HepG2 (cell line): ENCODE results near the gene MC1R. TPM values are rescaled to one million over a fixed set of nuclear protein-coding genes. Genes with fewer than 3 reads are reported as not detected.

Experiments used
- BATF2 ChIP-seq: sonication (generic); formaldehyde crosslinking; IDR thresholded peaks from 2 replicates; pipeline ENCODE4 v1.8.0; 2022; ENCODE audit warnings: mild to moderate bottlenecking, missing genetic modification reagents, moderate library complexity
- BRF2 ChIP-seq: sonication (generic); formaldehyde crosslinking; IDR thresholded peaks from 2 replicates; pipeline ENCODE4 v1.8.1; 2022; ENCODE audit warnings: mild to moderate bottlenecking, missing genetic modification reagents
- JUNB ChIP-seq: sonication (generic); formaldehyde crosslinking; IDR thresholded peaks from 2 replicates; pipeline ENCODE4 v1.8.0; 2022; ENCODE audit warnings: missing genetic modification reagents, mild to moderate bottlenecking, borderline replicate concordance
- KMT2B ChIP-seq: IDR thresholded peaks from 2 replicates; pipeline ENCODE4 v1.6.1; 2016; ENCODE audit warnings: missing genetic modification reagents, missing compliant biosample characterization
- MAFG ChIP-seq: sonication (generic); formaldehyde crosslinking; IDR thresholded peaks from 2 replicates; pipeline ENCODE4 v1.5.1; 2020; ENCODE audit warnings: mild to moderate bottlenecking, missing genetic modification reagents
- MTA1 ChIP-seq: sonication (generic); formaldehyde crosslinking; IDR thresholded peaks from 2 replicates; pipeline ENCODE4 v1.4.0; 2020; ENCODE audit warnings: missing genetic modification reagents, mild to moderate bottlenecking, borderline replicate concordance
- MTF2 ChIP-seq: sonication (generic); formaldehyde crosslinking; IDR thresholded peaks from 2 replicates; pipeline ENCODE4 v1.5.0; 2020; ENCODE audit warnings: missing genetic modification reagents, borderline replicate concordance
- NR2C2 ChIP-seq: sonication (generic); formaldehyde crosslinking; IDR thresholded peaks from 2 replicates; pipeline ENCODE4 v1.4.0; 2020; ENCODE audit warnings: missing genetic modification reagents, mild to moderate bottlenecking, moderate library complexity, borderline replicate concordance
- PCBP2 ChIP-seq: fragments of 200-400 bp; formaldehyde crosslinking; optimal IDR thresholded peaks from 2 replicates; pipeline ENCODE3; 2018; ENCODE audit warnings: low read length, low read depth; ENCODE audit not compliant: poor library complexity, severe bottlenecking
- SALL2 ChIP-seq: sonication (generic); formaldehyde crosslinking; IDR thresholded peaks from 2 replicates; pipeline ENCODE4 v1.8.1; 2023; ENCODE audit warnings: mild to moderate bottlenecking, missing genetic modification reagents, inconsistent platforms
- SMARCE1 ChIP-seq: fragments of 450-650 bp; IDR thresholded peaks from 2 replicates; pipeline ENCODE4 v1.6.1; 2017; ENCODE audit warnings: borderline replicate concordance
- TEF ChIP-seq: sonication (generic); formaldehyde crosslinking; IDR thresholded peaks from 2 replicates; pipeline ENCODE4 v1.5.0; 2020; ENCODE audit warnings: missing genetic modification reagents
- TERF1 ChIP-seq: sonication (generic); formaldehyde crosslinking; IDR thresholded peaks from 2 replicates; pipeline ENCODE4 v1.8.0; 2022; ENCODE audit warnings: mild to moderate bottlenecking, missing genetic modification reagents, moderate library complexity
- TSC22D2 ChIP-seq: sonication (generic); formaldehyde crosslinking; IDR thresholded peaks from 2 replicates; pipeline ENCODE4 v1.5.1; 2020; ENCODE audit warnings: missing genetic modification reagents, mild to moderate bottlenecking, borderline replicate concordance
- YY1 ChIP-seq: IDR thresholded peaks from 2 replicates; pipeline ENCODE4 v1.6.1; 2011; ENCODE audit warnings: low read length, low read depth, moderate library complexity, mild to moderate bottlenecking; ENCODE audit not compliant: insufficient read depth, insufficient replicate concordance
- ZBTB25 ChIP-seq: IDR thresholded peaks from 2 replicates; pipeline ENCODE4 v1.6.1; 2018; ENCODE audit warnings: missing genetic modification reagents
- ZFP36 ChIP-seq: fragments of 150-350 bp; IDR thresholded peaks from 2 replicates; pipeline ENCODE4 v1.6.1; 2018; ENCODE audit warnings: borderline replicate concordance, low read length, low read depth; ENCODE audit not compliant: partially characterized antibody
- ZFYVE20 ChIP-seq: sonication (generic); formaldehyde crosslinking; IDR thresholded peaks from 2 replicates; pipeline ENCODE4 v1.8.0; 2023; ENCODE audit warnings: low read depth, mild to moderate bottlenecking, moderate library complexity, missing genetic modification reagents, borderline replicate concordance
- ZNF20 ChIP-seq: sonication (generic); formaldehyde crosslinking; IDR thresholded peaks from 2 replicates; pipeline ENCODE4 v1.4.0; 2020; ENCODE audit warnings: mild to moderate bottlenecking, moderate library complexity, missing genetic modification reagents
- ZNF234 ChIP-seq: sonication (generic); formaldehyde crosslinking; conservative IDR thresholded peaks from 2 replicates; pipeline ENCODE4 v1.5.1; 2020; ENCODE audit warnings: mild to moderate bottlenecking, missing genetic modification reagents
- ZNF235 ChIP-seq: sonication (generic); formaldehyde crosslinking; IDR thresholded peaks from 2 replicates; pipeline ENCODE4 v1.8.1; 2023; ENCODE audit warnings: mild to moderate bottlenecking, missing genetic modification reagents, borderline replicate concordance
- ZNF24 ChIP-seq: fragments of 450-650 bp; IDR thresholded peaks from 2 replicates; pipeline ENCODE4 v1.6.1; 2017; ENCODE audit warnings: antibody characterized with exemption, mild to moderate bottlenecking
- ZNF333 ChIP-seq: sonication (generic); formaldehyde crosslinking; IDR thresholded peaks from 2 replicates; pipeline ENCODE4 v1.4.0; 2020; ENCODE audit warnings: mild to moderate bottlenecking, missing genetic modification reagents, borderline replicate concordance
- ZNF546 ChIP-seq: sonication (generic); formaldehyde crosslinking; conservative IDR thresholded peaks from 2 replicates; pipeline ENCODE4 v1.8.1; 2023; ENCODE audit warnings: mild to moderate bottlenecking, missing genetic modification reagents
- ZNF619 ChIP-seq: sonication (generic); formaldehyde crosslinking; IDR thresholded peaks from 2 replicates; pipeline ENCODE4 v1.4.0; 2020; ENCODE audit warnings: mild to moderate bottlenecking, missing genetic modification reagents
- ZNF709 ChIP-seq: sonication (generic); formaldehyde crosslinking; IDR thresholded peaks from 2 replicates; pipeline ENCODE4 v1.5.0; 2020; ENCODE audit warnings: mild to moderate bottlenecking, missing genetic modification reagents
- polyA plus RNA-seq, 8 experiments: library from polyadenylated mRNA; depleted of rRNA in 3 of 8; stranded (reverse) in 7 of 8; unstranded in 1 of 8; fragments of >200 nt; fragmentation: Illumina TruSeq in 4 of 8; extraction: Trizol in 4 of 8; gene quantifications; 2 replicates each; pipeline versions ENCODE4 v1.2.1 to v1.2.3, GENCODE V29; 2011 to 2016; ENCODE audit warnings: low read depth in 4 of 8, missing spikeins in 1 of 8, mixed read lengths in 1 of 8; ENCODE audit not compliant: insufficient read depth in 1 of 8
- total RNA-seq, 5 experiments: library from RNA; depleted of rRNA; stranded (reverse); fragments of >200 nt; fragmentation: Illumina TruSeq; extraction: Trizol; gene quantifications; 2 replicates each; pipeline ENCODE4 v1.2.3, GENCODE V29; 2016; ENCODE audit warnings: low read depth in 1 of 5

MC1R gene
- total and polyA plus RNA-seq, 2 of the 13 experiments (the other 11 are each of a cell fraction or from before 2014, with no cell fraction given) = 9.1 to 14.8 TPM

- no peak for TF ChIP-seq ZFYVE20 (CRISPR knock-in tag)
- TF ChIP-seq JUNB = no peak
- no peak for TF ChIP-seq TEF (CRISPR knock-in tag)
- TF ChIP-seq ZFP36 = no peak
- TF ChIP-seq NR2C2 (CRISPR knock-in tag) = no peak; the same call in 1 of the 2 replicates
- no peak for TF ChIP-seq MTF2 (CRISPR knock-in tag)
- TF ChIP-seq ZNF24 = no peak
- TF ChIP-seq YY1 = no peak
- no peak for TF ChIP-seq TERF1 (CRISPR knock-in tag)
- peak; percentile 87; the same call in 1 of the 2 replicates for TF ChIP-seq ZNF234 (CRISPR knock-in tag)
- no peak for TF ChIP-seq ZNF20 (CRISPR knock-in tag)
- TF ChIP-seq ZNF546 = no peak
- TF ChIP-seq ZBTB25 = no peak
- TF ChIP-seq ZNF333 (CRISPR knock-in tag) = no peak
- no peak for TF ChIP-seq ZNF235
- TF ChIP-seq SMARCE1 = no peak
- no peak for TF ChIP-seq PCBP2
- TF ChIP-seq ZNF709 (CRISPR knock-in tag) = 0 out of 2 replicates have a peak, but pooled peaks have one; percentile 27
- TF ChIP-seq BATF2 (CRISPR knock-in tag) = no peak
- peak; percentile 39; the same call in 1 of the 2 replicates for TF ChIP-seq MTA1 (CRISPR knock-in tag)
- no peak; the same call in 1 of the 2 replicates for TF ChIP-seq ZNF619
- TF ChIP-seq BRF2 (CRISPR knock-in tag) = no peak
- no peak for TF ChIP-seq KMT2B (CRISPR knock-in tag)
- 0 out of 2 replicates have a peak, but pooled peaks have one; percentile 36 for TF ChIP-seq SALL2
- no peak for TF ChIP-seq TSC22D2 (CRISPR knock-in tag)
- TF ChIP-seq MAFG = no peak
Measured at GRCh38 chr16:89922477-89922883, 3.8 kb downstream of the MC1R start (continued).
